Hematopoietic multipotent progenitor cell treated with erythropoietin and hydrocortisone succinate and interleukin-3 and kit ligand, for 8 days (in vitro differentiated cells): ENCODE data around the gene KDM1A.

ENCODE experiments used
- DNase-seq: peaks from one replicate; pipeline ENCODE4 v3.0.0-alpha.2; 2015

Gene KDM1A

DNA sequence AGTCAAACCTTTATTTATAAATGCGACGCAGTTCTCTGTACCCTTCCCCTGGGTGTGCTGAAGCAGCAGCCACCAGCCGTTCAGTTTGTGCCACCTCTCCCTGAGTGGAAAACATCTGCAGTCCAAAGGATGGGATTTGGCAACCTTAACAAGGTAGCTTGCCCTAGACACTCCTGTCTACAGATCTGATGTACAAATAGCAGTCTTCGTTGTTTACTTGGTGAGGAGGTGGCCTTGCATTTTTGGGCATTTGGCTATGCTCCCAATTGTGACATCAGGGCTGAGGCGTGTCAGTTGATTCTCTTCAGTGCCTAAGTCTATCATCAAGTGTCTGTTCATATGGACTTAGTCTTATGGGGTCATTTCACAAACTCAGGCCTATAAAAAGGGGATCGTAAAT is 59.8 kb downstream of the KDM1A start:
- no peak for DNase-seq

DNA sequence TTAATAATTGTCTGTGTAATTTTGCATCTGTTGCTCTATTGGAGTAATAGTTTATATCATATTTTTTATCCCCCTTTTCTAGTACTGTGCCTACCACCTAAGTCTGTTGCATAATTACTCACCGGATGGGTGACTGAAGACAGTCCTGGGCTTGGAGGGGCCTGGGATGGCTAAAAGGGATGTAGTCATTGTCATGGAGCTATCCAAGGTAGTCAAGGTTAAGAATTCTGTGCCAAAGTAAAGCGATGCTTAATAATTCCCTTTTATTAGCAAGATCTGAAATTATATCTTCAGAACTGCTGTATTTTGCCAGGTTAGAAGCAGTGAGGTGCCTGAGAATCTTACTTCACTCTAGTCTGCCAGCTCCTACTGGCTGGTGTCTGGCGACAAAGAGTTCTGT is 61.6 kb downstream of the KDM1A start:
- no peak for DNase-seq

DNA sequence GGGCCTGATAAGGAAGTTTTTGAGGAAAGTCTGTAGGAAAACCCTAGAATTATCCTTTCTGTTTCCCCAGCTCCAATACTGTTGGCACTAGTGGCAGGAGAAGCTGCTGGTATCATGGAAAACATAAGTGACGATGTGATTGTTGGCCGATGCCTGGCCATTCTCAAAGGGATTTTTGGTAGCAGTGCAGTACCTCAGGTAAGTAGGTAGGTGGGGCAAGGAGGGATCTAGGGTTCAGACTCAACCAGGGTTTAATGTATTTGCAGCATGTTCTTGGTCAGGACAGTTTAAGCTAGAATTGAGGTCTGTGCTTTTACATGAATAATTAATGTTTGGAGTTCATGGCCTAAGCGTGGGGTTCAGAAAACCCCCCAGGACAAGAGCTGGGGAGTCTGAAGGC is 62.1 kb downstream of the KDM1A start:
- DNase-seq, result no peak

DNA sequence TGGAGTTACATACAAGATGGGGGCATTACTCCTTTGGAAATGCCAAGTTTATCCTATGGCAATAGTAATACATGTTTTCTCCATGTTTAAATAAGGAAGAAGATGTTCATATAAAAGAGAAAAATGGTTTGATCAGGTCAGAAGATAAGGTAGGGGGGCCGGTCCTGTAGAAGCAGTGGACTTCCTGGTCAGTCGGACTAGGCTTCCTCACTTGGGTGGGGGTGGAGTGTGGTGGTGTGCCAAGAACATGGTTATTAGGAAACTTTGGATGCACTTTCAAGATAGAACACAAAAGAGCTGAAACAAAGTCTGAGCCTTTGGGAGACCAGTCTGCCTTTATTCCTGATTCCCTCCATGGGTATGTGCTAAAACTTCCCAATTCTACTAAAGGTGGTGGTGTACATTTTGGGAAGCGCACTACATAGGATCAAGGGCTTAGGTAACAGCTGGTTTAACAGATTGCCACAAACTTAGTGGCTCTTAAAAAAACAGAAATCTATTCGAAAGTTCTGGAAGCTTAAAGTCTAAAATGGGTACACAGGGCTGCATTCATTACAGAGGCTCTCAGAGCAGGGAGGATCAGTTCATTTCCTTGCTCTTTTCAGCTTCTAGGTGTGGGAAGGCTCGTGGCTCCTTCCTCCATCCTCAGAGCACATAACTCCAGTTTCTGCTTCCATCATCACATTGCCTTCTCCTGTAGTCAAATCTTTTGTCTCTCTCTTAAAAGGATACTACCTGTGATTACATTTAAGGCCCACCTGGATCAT is 64.6 kb downstream of the KDM1A start:
- no peak for DNase-seq

DNA sequence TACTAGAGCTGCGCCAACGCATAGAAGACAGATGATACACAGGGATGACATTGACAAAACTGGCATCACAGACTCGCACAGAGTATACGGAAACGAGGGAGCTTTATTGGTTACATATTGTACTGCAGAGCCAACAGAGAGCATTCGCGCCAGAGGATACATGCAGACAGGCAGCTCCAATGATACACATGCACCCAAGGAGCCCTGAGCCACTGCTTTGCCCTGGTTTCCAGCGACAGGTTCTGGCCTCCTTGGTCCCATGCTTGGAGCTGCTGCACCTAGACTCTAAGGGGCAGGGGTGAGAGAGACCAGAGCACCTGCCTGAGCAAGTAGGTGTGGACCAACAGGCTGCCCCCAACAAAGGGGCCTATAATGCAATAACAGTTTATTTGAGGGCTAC is 65.6 kb downstream of the KDM1A start:
- no peak for DNase-seq

DNA sequence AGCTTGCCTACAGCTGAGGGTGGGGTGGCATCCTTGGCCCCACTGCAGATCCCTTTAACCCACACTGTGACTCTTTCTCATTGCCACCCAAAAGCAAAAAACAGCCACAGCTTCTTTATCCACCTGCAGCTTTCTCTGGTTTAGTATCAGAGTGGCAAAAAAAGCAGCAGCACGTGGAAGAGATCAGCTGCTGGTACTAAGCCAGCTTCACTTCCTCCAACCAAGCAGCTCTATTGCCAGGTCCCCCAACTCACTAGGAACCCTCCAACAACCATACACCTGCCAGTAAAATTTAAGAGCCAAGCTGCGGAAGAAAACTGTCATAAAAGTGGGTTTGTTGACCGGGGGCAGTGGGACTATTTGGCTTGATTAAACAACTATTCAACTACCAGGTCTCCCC is 66.4 kb downstream of the KDM1A start:
- no peak for DNase-seq

DNA sequence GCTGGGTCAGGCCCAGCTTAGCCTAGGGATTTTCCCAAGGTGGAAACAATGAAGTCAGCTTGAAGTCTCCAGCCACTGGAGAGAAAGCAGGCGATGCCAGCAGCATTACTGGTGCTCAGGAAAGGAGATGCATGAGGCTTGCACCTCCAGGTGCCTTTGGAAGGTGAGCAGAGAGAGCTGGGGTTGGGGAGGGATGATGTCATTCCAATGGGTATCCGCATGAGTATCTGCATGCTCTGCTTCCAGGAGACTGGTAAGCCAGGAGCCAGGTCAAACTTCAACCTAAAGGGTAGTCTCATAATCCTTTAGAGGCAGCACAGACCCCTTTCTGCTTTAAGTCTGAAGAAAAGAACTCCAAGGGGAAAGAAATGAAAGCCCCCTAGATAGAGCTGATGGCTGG is 68.8 kb downstream of the KDM1A start:
- no peak for DNase-seq

DNA sequence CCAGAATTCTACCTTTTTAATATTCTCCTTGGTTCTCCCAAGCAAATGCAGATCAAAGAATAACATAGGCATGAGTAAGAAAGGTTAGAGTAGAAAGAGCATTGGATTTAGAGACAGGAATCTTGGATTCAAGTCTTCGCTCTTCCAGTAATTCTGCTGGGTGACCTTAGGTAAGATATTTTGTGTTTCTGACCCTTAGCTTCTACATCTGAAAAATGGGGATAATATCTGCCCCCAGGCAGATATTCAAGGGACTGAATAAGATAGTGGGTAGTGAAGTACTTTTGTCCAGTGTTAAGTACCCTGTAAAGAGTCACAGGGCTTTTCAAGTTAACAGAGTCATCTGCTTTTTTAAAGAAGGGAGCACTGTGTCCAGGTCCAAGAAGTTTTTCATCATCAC is 70.8 kb downstream of the KDM1A start:
- DNase-seq, result no peak

DNA sequence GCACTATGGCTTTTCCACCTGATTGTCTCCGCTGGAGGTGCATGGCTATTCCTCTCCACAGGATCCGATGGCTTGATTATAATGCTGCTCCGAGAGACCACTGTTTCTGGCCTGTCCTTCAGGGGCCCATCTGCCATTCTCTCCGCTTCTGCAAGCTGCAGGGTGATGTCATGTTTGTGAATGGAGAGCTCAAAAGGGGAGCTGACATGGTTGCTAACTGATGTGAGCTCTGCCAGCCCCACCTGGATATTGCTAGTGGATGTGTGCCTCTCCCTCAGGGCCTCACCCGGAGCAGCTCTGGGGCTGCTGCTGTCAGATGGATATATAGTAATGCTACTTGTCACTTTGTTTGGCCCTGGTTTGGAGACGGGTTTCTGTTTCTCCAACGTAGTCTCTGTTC is 72.3 kb downstream of the KDM1A start:
- no peak for DNase-seq

DNA sequence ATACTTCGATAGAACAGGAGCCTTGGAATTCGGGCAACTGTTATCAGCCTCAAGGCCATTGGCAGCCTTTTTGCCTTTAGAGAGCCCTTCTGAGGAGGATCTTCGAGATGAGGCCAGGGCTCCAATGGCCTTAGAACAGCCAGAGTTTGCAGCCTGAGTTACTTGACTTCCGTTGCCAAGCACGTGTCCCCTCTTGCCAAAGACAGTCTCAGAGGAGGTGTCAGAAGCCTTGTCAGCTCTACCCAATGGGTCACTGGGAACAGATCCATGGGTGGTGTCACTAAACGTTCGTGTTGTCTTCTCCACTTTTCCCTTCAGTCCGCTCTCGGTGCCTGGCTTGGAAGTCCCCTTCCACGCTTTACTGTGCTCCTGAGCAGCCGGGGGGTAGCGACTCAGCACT is 73.2 kb downstream of the KDM1A start:
- no peak for DNase-seq

DNA sequence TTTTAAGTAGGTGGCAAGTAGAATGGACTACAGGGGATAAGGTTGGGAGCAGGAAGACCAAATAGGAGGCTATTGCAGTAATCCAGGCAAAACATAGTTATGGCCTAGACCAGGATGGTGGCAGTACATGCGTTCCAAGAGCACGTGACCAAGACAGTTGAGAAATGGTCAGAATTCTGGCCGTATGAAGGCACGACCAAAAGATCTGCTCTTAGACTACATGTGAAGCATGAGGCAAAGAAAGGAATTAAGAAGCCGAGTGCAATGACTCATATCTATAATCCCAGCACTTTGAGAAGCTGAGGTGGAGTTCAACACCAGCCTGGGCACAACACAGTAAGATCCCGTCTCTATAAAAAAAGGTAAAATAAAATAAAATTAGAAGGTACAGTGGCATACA is 78.0 kb downstream of the KDM1A start:
- DNase-seq, result no peak

DNA sequence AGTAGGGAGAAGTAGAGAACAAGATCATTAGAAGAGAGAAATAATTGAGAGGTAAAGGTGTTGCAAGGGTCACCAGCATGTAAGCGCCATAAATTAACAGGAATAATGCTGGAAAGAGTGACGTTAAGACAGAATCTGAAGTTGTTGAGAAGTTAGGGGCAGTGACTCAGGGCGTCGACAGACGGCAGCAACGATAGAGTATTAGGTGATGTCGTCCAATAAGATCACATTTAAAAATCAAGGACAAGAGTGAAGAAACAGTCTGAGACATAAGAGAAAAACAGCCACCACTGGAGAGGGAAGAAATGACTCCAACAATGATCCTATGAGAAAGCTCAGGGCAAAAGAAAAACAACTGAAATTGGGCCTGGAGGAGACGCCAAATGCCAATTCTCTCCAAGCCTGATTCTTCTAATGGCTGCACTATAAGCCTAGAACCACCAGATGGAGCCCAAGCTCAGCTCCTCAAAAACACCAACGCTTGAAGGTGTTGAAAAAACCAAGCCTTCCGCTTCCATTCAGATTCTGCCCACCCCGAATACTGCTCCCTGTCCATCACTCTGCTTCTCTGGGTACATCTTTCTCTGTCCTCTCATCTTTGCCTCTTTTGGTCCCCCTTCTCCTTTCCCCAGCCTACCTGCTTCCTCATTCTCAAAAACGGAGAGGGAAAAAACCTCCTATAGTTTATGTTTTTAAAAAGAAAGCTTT is 79.3 kb downstream of the KDM1A start:
- DNase-seq, result peak; percentile 81

DNA sequence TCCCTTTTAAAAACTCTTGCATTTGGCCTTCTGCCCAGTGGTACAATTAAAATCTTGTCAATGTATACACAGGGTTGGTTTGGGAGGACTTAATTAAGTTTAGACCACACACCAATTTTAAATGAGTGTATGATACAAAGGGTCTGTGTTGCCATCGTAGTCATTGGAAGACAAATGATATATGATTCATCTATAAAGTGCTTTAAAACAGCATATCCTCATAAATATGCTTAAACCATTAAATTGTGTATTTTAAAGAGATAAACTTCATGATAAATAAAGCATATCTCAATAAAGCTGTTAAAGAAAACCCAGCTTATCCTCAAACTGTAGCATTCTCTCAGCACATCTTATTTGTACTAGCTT is 79.9 kb downstream of the KDM1A start:
- DNase-seq, result no peak

DNA sequence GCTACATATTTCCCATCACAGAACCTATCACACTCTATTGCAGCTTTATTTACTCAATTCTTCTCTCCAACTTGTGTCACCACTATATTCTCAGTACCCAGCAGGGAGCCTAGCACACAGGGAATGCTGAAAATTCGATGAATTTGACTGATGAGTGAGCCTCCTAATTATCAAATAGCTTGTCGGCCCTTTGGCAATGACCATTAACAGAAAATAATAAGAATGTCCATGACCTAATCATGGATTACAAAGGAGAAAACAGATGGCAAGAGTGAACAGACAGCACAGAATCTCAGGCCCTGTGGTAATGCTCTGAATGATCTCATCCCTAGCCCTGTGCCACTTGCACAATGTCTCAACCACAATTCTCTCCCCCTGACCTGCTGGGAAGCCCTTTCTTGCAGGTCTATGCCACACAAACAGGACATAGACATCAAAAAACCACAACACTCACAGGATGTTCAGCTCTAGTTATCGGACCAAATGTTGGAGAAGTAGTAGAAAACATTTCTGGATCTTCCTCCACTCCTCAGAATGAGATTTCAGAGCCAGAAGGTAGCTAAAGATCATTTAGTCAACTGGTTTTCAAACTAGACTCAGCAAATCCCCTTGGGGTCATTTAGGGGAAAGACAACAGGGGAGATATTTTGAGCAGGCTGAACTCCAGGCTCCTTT is 80.9 kb downstream of the KDM1A start:
- DNase-seq, result no peak

DNA sequence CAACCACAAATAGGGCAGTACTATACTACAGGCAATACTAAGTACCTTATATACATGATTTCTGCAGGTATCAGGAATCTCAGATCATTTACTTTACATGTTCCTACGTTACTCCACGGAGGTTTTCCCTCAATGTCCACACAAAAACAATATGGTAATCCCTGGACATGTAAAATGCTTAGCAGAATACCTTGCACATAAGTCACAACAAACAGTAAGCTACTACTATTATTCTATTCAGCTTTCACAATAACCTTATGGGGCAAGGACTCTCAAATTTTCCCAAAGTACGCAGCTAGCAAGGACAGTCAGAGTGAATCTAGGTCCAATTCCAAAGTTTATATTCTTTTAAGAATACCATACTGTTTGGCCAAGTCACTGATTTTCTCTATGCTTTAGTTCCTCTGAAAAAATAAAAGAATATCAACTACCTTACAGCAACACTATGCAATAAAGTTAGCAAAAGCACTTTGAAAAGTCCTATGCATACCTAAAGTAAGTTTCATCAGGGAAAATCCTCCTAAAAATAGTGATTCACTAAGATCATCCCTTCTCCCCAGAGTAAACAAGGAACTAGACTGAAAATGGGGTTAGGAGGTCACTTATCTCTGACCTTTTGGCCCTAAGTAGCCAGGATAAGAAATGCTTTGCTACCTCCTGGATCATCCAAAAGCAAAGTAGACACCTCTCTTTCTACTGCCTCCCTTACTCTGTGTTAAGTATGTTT is 82.0 kb downstream of the KDM1A start:
- no peak for DNase-seq

DNA sequence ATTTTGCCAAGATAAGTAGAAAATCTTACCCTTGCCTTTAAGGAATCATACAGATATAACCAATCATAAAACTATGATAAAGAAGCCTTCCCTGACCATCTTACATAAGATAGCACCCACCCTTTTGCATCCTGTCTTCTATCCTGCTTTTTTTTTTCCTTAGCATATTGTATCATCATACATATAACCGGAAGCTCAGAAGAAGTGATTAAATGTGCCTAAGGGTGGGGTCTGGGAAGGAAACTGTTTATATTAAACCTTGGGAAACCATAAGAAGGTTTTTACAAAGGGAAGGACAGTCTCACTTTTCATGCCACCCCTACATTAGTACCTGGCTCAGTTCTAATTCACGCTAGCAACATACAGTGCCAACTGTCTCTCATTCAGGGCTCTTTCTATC is 82.6 kb downstream of the KDM1A start:
- DNase-seq, result no peak

DNA sequence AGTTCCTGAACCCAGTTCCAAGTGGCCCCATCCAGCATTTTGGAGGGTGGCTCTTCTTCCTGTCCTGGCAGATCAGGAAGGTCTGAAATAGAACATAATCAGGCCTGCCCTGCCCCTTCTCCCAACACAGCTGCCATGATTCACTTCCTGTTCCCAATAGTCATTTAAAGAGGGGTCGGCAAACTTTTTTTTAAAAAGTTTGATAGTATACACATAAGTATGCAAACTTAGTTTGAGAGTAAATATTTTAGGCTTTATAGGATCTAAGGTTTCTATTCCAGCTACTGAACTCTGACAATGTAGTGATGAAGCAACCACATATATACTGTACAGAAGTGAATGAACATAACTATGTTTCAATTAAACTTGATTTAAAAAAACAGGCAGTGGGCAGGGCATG is 83.0 kb downstream of the KDM1A start:
- no peak for DNase-seq

DNA sequence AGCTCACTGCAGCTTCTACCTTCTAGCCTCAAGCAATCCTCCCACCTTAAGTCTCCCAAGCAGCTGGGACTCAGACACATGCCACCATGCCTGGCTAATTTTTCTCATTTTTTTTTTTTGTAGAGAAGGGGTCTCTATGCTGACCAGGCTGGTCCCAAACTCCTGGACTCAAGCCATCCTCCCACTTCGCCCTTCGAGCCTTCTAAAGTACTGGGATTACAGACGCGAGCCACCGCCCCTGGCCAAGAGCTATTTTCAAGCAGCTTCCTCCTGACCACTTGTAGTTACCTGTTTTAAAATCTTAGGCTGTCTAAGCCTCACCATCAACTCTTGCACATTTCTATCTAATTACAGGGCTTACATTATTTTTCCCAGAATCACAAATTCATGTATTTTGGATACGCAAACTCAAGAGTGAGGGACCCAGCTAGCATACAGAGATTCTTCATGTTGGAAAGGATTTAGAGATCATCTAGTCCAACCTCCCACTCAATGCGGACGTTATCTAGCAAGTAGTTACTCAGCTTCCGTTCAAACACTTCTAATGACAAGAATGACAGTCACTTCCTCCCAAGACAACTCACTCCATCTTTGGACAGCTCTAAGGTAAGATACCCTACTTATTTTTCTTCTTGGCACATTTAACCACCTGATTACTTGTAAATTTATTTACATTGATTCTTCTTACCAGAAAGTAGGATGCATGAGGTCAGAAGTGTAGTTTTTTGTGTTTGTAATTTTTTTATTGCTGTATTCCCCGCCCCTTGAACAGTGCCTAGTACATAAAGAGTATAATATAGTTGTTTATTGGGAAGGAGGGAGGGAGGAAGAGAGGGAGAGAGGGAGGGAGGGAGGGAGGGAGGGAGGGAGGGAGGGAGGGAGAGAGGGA is 84.0 kb downstream of the KDM1A start:
- peak; percentile 61 for DNase-seq

DNA sequence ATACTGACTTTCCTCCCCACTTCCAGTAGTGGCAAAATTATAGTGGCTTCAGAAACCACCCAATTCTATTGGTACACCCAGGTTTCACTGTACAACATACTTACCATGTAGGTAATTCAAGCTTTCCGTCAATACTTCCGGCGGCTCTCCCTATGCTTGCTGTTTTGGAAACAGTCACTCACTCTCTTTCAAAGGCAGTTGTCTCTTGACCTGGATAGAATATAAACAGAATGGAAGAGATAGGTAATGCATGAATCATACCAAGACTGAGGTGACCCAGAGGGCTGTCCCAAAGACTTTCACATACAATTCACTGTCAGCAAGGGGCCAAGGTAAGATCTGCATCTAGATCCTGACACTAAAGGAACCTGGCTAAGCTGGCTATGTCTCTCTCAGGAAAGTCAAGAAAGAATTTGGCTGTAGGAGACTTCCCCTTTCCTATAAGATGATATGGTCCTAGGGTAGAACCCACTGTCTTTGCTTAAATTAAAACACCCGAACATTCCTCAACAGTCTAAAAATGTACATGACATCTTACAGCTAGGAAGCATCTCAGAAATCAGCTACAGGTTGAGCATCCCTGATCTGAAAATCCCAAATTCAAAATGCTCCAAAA is 89.8 kb downstream of the KDM1A start:
- no peak for DNase-seq

DNA sequence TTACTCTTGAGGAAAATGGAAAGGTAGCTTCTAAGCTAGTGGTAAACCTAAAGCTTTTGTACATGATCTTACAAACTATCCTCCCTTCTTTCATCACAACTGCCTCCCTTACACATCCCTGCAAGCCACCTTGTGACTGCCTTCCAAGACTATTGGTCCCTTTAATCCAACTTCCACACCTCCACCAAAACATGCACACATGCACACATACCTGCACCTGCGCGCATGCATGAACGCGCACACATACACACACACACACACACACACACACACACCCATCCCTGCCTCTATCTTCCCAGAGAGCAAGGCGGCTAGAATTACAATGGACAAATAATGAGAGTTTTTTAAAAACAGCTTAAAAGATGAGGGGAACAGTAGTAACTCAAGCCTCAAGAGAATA is 91.1 kb downstream of the KDM1A start:
- no peak for DNase-seq

DNA sequence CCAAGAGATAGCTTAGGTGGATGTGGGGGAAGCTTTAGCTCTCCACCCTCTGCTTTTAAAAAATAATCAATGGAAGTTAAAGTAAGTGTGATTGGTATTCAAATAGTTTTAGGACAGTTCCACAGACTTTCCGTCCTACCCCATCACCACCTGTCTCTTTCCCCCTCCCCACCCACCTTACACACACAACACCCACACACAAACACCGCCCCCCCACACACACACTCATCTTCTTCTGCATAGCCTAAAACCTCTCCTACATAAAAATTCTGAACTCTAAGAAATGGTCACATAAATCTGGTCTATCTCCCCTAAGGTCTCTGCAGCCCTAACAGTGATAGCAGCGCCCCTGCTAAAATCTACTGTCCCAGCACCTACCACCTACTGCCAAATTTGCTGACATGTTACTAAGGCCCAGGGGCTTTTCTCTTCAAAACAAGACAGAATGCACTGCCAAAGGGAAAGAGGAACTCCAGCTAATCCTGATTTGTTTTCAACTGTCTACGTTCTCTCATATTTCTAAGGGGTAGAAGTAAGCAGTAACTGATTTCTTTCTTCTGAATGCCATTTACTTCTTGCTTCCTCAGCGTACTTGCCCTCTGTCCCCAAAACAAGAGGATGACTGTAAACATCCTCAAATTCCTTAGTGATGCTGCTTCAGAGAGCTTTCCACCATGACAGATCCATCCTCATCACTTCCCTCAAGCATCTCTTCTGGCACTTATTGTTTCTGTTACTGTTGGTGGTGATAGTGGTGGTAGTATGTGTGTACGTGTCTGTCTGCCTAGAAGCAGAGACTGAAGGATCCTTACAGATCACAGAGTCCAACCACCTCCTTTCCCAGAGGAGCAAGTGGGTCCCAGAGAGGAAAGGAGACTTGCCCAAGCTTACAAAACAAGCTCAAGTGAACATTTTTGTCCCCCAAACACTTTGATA is 92.6 kb downstream of the KDM1A start:
- DNase-seq, result no peak
